HCT116 (cell line): ENCODE data around the gene HNRNPL. TPM values are rescaled to one million over a fixed set of nuclear protein-coding genes. Genes with fewer than 3 reads are reported as not detected.
"Not testable (repeated sequence)": the region's sequence is repeated elsewhere in the genome, so short reads cannot be mapped to it uniquely, and the experiment has no call there.

Experiments
- ATAC-seq: fragments of 200-7000 bp; cut with Tn5 transposase; 2 replicates; pipeline ENCODE4 v1.9.1; 2020; ENCODE audit warnings: mild to moderate bottlenecking, moderate library complexity
- BruUV-seq: library from RNA; stranded (reverse); fragments of 400-500 nt; replicated peaks from 2 replicates; lab custom pipeline; 2021; lab: Mats Ljungman, UMichigan
- CTCF ChIA-PET: fragments of 300-600 bp; sonication (Branson Sonifier 250); formaldehyde crosslinking; loops from one replicate; lab custom pipeline; 2021; ENCODE audit warnings: antibody characterized with exemption; lab: Charles Lee
- POLR2A ChIA-PET: fragments of 300-600, 350-600 bp; sonication (Branson Sonifier 250); formaldehyde crosslinking; loops from one replicate; lab custom pipeline; 2021; ENCODE audit warnings: antibody characterized with exemption; lab: Charles Lee
- RAD21 ChIA-PET, 2 experiments: fragments of 300-600 bp; sonication (Branson Sonifier 250); formaldehyde crosslinking; loops; one replicate each; lab custom pipeline; 2023; ENCODE audit warnings: low total read pairs in 2 of 2; ENCODE audit not compliant: uncharacterized antibody in 2 of 2, unreplicated experiment in 2 of 2, low non-redundant PET in 1 of 2; lab: Charles Lee
- DNase-seq: peaks from one replicate; pipeline ENCODE4 v3.0.0-alpha.2; 2010; ENCODE audit warnings: low read depth, low spot score
- H2AFZ ChIP-seq: fragments of 200-600 bp; shearing (Covaris generic), sonication (generic); 2 replicates; pipeline ENCODE4 v1.6.1; 2017; ENCODE audit warnings: low read depth, mixed run types, mixed read lengths, antibody characterized with exemption, low read length; ENCODE audit not compliant: poor library complexity, severe bottlenecking
- H3K27ac ChIP-seq: 2 replicates; pipeline ENCODE4 v1.5.1; 2012; ENCODE audit warnings: low read depth, low read length
- H3K27me3 ChIP-seq: fragments of 200-600 bp; sonication (generic); 2 replicates; pipeline ENCODE4 v1.6.1; 2016; ENCODE audit warnings: mixed run types, low read length, mixed read lengths; ENCODE audit not compliant: insufficient read depth
- H3K36me3 ChIP-seq, 2 experiments: fragments of 200-500 bp in 1 of 2; fragments of 200-600 bp in 1 of 2; sonication (Bioruptor generic) in 1 of 2; sonication (generic) in 1 of 2; 2 replicates each; pipeline versions ENCODE4 v1.5.1 to v1.6.1; 2014 to 2016; ENCODE audit warnings: low read length in 2 of 2, inconsistent platforms in 1 of 2, mixed read lengths in 1 of 2, mixed run types in 1 of 2; ENCODE audit not compliant: insufficient read depth in 2 of 2, control insufficient read depth in 1 of 2
- H3K4me1 ChIP-seq, 2 experiments: fragments of 200-600 bp in 1 of 2; sonication (generic) in 1 of 2; 2 replicates each; pipeline versions ENCODE4 v1.5.1 to v1.6.1; 2012 to 2017; ENCODE audit warnings: low read length in 2 of 2, inconsistent platforms in 1 of 2, mild to moderate bottlenecking in 1 of 2, mixed read lengths in 1 of 2, mixed run types in 1 of 2, moderate library complexity in 1 of 2; ENCODE audit not compliant: insufficient read depth in 2 of 2, control insufficient read depth in 1 of 2
- H3K4me2 ChIP-seq: fragments of 200-600 bp; sonication (generic); 2 replicates; pipeline ENCODE4 v1.6.1; 2017; ENCODE audit warnings: mixed run types, low read length, mixed read lengths
- H3K4me3 ChIP-seq, 2 experiments: fragments of 200-600 bp in 1 of 2; sonication (generic) in 1 of 2; replicated peaks in 1 of 2; 2 replicates each; pipeline ENCODE4 v1.5.1; 2011 to 2016; ENCODE audit warnings: low read length in 2 of 2, control low read depth in 1 of 2, low read depth in 1 of 2, mild to moderate bottlenecking in 1 of 2, mixed read lengths in 1 of 2, mixed run types in 1 of 2
- H3K79me2 ChIP-seq: fragments of 200-600 bp; sonication (generic); 2 replicates; pipeline ENCODE4 v1.6.1; 2017; ENCODE audit warnings: mild to moderate bottlenecking, mixed run types, low read length, moderate library complexity, mixed read lengths; ENCODE audit not compliant: insufficient read depth
- H3K9ac ChIP-seq: fragments of 200-600 bp; sonication (generic); 2 replicates; pipeline ENCODE4 v1.6.1; 2016; ENCODE audit warnings: low read length, mixed read lengths
- H3K9me2 ChIP-seq: fragments of 200-600 bp; sonication (generic), shearing (Covaris generic); 2 replicates; pipeline ENCODE4 v1.6.1; 2017; ENCODE audit warnings: mixed run types, mild to moderate bottlenecking, moderate library complexity; ENCODE audit not compliant: insufficient read depth
- H3K9me3 ChIP-seq, 2 experiments: fragments of 200-500 bp in 1 of 2; fragments of 200-600 bp in 1 of 2; sonication (Bioruptor generic) in 1 of 2; sonication (generic) in 1 of 2; 2 replicates each; pipeline ENCODE4 v1.6.1; 2014 to 2017; ENCODE audit warnings: low read length in 2 of 2, mixed read lengths in 2 of 2, inconsistent platforms in 1 of 2, low read depth in 1 of 2, mild to moderate bottlenecking in 1 of 2, mixed run types in 1 of 2, moderate library complexity in 1 of 2; ENCODE audit not compliant: control insufficient read depth in 1 of 2, insufficient read depth in 1 of 2
- H4K20me1 ChIP-seq: fragments of 200-600 bp; sonication (generic), shearing (Covaris generic); 2 replicates; pipeline ENCODE4 v1.6.1; 2017; ENCODE audit warnings: mixed run types, mild to moderate bottlenecking, moderate library complexity; ENCODE audit not compliant: insufficient read depth
- intact Hi-C: fragments of 100-400 bp; cut with micrococcal nuclease; formaldehyde crosslinking; loops from 2 replicates; pipeline ENCODE4 v1.10.0; 2022
- total RNA-seq: library from RNA; stranded (reverse); gene quantifications from one replicate; pipeline ENCODE4 v1.2.1, GENCODE V29; 2021; ENCODE audit not compliant: unreplicated experiment
- TF ChIP-seq, protein P1 (sequence below): IDR thresholded peaks from 2 replicates; pipeline ENCODE4 v1.6.1; 2012; ENCODE audit warnings: low read depth

Gene HNRNPL
- total RNA-seq, 1 experiment from 2014 or later, result 551 TPM

DNA sequence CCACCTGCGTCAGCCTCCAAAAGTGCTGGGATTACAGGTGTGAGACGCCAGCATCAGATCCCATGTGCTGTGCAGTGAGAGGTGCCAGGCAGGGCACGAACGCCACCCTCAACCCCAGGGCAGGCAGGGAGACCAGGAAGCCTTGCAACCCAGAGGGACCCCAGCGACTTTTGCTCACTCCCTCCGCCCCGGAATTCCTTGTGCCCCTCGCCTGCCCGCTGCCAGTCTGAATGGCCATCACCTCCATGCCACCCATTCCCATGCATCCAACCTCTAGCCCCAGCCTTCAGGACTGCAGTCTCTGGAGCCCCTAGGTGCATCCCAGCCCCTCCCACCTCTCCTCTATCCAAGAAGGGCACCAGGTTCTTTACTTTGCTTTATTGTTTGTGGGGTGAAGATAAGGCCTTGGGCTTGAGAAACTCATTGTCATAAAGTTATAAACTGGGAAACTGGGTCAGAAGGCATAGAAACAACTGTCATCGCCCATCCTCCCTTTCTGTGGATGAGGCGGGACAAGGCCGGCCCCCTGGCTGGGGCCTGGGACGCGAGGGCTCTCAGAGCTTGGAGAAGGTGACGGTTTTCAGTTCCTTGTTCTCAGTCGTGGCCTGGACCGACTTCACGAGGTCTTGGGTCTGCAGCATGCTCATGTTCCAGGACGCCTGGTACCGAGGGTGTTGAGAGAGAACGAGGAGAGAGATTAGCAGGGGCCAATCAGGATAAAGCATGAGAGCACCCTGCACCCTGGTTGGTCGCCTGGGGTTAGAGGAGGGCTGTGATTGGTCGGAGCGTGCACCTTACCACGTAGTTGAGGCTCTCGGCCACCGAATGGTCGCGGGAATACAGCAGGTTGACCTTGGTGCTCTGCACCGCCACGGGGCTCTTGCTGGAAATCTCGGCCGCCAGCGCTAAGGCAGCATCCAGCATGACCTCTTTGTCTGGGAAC is 34.5 kb downstream of the HNRNPL start (continued):
- TF ChIP-seq, protein P1, sequence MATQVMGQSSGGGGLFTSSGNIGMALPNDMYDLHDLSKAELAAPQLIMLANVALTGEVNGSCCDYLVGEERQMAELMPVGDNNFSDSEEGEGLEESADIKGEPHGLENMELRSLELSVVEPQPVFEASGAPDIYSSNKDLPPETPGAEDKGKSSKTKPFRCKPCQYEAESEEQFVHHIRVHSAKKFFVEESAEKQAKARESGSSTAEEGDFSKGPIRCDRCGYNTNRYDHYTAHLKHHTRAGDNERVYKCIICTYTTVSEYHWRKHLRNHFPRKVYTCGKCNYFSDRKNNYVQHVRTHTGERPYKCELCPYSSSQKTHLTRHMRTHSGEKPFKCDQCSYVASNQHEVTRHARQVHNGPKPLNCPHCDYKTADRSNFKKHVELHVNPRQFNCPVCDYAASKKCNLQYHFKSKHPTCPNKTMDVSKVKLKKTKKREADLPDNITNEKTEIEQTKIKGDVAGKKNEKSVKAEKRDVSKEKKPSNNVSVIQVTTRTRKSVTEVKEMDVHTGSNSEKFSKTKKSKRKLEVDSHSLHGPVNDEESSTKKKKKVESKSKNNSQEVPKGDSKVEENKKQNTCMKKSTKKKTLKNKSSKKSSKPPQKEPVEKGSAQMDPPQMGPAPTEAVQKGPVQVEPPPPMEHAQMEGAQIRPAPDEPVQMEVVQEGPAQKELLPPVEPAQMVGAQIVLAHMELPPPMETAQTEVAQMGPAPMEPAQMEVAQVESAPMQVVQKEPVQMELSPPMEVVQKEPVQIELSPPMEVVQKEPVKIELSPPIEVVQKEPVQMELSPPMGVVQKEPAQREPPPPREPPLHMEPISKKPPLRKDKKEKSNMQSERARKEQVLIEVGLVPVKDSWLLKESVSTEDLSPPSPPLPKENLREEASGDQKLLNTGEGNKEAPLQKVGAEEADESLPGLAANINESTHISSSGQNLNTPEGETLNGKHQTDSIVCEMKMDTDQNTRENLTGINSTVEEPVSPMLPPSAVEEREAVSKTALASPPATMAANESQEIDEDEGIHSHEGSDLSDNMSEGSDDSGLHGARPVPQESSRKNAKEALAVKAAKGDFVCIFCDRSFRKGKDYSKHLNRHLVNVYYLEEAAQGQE, result no peak
- TF ChIP-seq, all 23 proteins: peak for 0

DNA sequence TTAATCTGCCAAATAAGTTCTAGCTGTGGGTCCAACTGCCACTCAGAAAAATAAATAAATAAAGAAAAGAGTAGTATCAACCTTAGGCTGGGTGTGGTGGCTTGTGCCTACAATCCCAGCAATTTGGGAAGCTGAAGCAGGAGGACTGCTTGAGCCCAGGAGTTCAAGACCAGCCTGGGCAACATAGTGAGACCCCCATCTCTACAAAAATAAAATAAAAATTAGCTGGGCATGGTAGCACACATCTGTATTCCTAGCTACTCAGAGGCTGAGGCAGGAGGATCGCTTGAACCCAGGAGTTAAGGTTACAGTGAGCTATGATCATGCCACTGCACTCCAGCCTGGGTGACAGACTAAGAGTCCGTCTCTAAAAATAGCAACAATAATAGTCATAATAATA is 35.9 kb downstream of the HNRNPL start:
- H3K27me3 ChIP-seq, H3K4me1 ChIP-seq, H3K9ac ChIP-seq, H3K9me3 ChIP-seq, BruUV-seq, H2AFZ ChIP-seq, DNase-seq, RAD21 ChIA-PET, H3K4me3 ChIP-seq, CTCF ChIA-PET, H4K20me1 ChIP-seq, H3K36me3 ChIP-seq, H3K9me2 ChIP-seq, H3K79me2 ChIP-seq, H3K27ac ChIP-seq, intact Hi-C loops, H3K4me2 ChIP-seq, ATAC-seq: not testable (repeated sequence)
- POLR2A ChIA-PET, result interaction anchor here (0.8 to 2.4 kb wide), 2 partner anchors 9 to 10 kb away, joined by 3 to 16 read pairs; no protein-coding TSS in a partner anchor
